Stimulated activated CD4-positive, alpha-beta T cell treated with anti-CD3 and anti-CD28 coated beads, Interleukin-15, amount 100 ng/mL, for 24 hours (primary cell): ENCODE results near the gene DUSP3.
"Not testable (repeated sequence)": the region's sequence is repeated elsewhere in the genome, so short reads cannot be mapped to it uniquely, and the experiment has no call there.

Experiments used
- DNase-seq: peaks from one replicate; pipeline ENCODE4 v3.0.0-alpha.2; 2020

The DUSP3 gene

GRCh38 chr17:43799047-43799446 lies 20.3 kb upstream of the DUSP3 start:
- no peak for DNase-seq

GRCh38 chr17:43798024-43798423 lies 19.2 kb upstream of the DUSP3 start:
- DNase-seq: not testable (repeated sequence)

- DNase-seq: not testable (repeated sequence)
Measured at GRCh38 chr17:43792668-43793067, 13.9 kb upstream of the DUSP3 start.

GRCh38 chr17:43791589-43791988 lies 12.8 kb upstream of the DUSP3 start:
- DNase-seq: no peak

- DNase-seq: no peak
Measured at GRCh38 chr17:43790311-43790940, 11.6 kb upstream of the DUSP3 start.

- no peak for DNase-seq
Measured at GRCh38 chr17:43789482-43789881, 10.7 kb upstream of the DUSP3 start.

- no peak for DNase-seq
Measured at GRCh38 chr17:43788540-43788939, 9.8 kb upstream of the DUSP3 start.

- DNase-seq: no peak
Measured at GRCh38 chr17:43787728-43788127, 9.0 kb upstream of the DUSP3 start.

- DNase-seq: no peak
Measured at GRCh38 chr17:43784628-43785101, 5.9 kb upstream of the DUSP3 start.

- DNase-seq: no peak
Measured at GRCh38 chr17:43784068-43784467, 5.3 kb upstream of the DUSP3 start.

GRCh38 chr17:43782913-43783680 lies 4.3 kb upstream of the DUSP3 start:
- DNase-seq: no peak

- no peak for DNase-seq
Measured at GRCh38 chr17:43780135-43780534, 1.4 kb upstream of the DUSP3 start, which contains the start of gene CFAP97D1. Gene CFAP97D1 (plus strand): TSS chr17:43780435. CDS start chr17:43780463, 28 bp downstream.

- DNase-seq: no peak
Measured at GRCh38 chr17:43779145-43780125, 658 bp upstream of the DUSP3 start.

GRCh38 chr17:43774304-43775250 lies 4.2 kb downstream of the DUSP3 start:
- DNase-seq: no peak

GRCh38 chr17:43772877-43773648 lies 5.7 kb downstream of the DUSP3 start:
- no peak for DNase-seq

GRCh38 chr17:43771463-43771862 lies 7.3 kb downstream of the DUSP3 start:
- DNase-seq: no peak

- DNase-seq: no peak
Measured at GRCh38 chr17:43770957-43771356, 7.8 kb downstream of the DUSP3 start.

- DNase-seq: no peak
Measured at GRCh38 chr17:43769859-43770258, 8.9 kb downstream of the DUSP3 start.

GRCh38 chr17:43769426-43769825 lies 9.4 kb downstream of the DUSP3 start:
- no peak for DNase-seq

- DNase-seq: no peak
Measured at GRCh38 chr17:43768943-43769342, 9.8 kb downstream of the DUSP3 start.

- no peak for DNase-seq
Measured at GRCh38 chr17:43768382-43768781, 10.4 kb downstream of the DUSP3 start.
